NOMO-1 treated with dmso at 0.1 percent for 144 hours (cell line): ENCODE measurements around the gene RAP1A.

Source experiments
- DNase-seq: peaks from one replicate; lab custom pipeline; 2025; ENCODE audit not compliant: unreplicated experiment; lab: John Stamatoyannopoulos, UW

RAP1A gene

DNA sequence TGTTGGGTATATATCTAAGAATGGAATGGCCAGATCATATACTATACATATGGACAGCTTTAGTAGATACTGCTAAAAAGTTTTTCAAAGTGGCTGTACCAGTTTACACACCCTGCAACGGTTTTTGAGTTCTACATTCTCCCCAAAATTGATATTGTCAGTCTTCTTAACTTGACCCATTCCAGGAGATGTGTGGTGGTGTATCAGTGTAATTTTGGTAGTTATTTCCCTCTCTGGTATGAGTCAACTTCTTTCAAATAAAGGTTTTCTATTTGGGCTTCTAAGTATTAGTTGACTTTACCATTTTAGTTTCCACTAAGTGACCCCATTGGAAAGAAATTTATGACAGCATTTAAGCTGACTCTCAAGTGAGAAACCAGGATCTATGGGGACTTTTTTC is 90.4 kb downstream of the RAP1A start:
- no peak for DNase-seq

DNA sequence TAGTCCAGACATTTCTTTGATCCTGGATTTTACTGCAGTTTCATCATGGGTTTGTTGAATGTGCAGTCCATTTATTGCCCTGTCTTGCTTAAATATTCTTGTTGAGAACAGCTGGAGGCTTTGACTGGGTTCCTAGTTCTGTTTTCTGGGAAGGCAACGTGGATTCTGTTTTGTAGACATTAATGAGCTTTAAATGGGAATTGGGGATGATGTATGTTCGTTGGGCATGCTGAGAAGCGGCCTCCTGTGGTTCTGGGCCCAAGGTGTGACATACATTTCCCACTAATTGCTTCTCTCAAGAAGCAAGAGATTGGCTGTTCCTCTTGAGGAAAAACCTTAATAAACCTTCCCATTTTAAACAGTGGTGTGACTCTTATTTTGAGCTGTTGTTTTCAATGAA is 96.7 kb downstream of the RAP1A start:
- DNase-seq, result no peak

DNA sequence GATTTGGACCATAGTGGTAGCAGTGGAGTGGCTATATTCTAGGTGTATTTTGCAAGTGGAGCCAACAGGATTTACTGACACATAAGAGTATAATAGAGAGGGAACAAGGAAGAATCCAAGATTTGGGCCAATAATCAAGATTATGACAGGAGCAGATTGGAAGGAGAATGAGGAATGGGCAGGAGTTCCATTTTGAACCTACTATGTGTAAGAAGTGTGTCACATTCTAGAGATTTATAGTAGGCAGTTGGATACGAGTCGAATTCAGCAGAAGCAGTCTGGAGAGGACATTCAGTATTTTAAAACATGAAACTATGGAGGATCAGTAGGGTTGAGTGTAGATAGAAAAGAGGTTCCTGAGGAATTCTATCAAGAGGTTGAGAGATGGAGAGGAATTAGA is 97.9 kb downstream of the RAP1A start:
- DNase-seq, result no peak

DNA sequence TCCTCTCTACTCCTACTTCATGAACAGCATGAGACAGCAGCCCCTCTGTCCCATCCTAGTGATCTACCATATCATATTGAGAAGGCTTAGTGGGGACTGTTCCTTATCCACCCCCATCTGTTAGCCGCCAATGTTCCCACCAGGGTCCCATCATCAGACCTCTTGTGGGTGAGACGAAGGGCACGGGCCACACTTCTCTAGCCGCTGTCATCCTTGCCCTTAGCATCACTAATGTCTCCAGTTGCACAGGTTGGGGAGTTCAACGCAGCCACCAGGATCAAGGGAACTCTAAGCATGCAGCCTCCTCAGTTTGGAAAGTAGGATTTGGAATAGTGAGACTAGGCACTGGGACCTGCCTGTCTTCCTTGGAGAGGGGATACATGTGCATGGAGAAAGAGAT is 99.5 kb downstream of the RAP1A start:
- DNase-seq, result no peak

DNA sequence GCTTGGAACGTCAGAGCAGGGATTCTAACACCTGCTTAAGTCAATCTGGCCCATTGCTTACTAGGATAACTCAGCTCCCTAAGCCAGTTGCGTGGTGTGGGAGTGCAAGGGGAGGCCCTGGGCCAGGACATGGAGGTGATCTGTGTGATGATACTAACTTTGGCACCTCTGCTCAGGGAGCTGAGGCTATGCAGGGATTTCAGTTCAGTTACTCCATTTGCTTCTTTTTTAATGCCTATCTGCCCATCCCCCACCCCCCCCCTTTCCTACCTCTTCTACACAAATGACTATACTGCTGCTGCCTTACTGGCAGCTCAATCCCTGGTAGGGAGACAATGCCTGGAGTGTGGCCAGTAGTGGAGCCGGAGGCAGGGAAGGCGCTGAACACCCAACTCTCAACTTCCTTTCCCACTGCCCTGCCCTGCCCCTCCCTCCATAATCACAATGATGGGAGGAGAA is 100.1 kb downstream of the RAP1A start:
- no peak for DNase-seq

- no peak for DNase-seq
Measured at GRCh38 chr1:111720274-111720976, 100.8 kb downstream of the RAP1A start.

DNA sequence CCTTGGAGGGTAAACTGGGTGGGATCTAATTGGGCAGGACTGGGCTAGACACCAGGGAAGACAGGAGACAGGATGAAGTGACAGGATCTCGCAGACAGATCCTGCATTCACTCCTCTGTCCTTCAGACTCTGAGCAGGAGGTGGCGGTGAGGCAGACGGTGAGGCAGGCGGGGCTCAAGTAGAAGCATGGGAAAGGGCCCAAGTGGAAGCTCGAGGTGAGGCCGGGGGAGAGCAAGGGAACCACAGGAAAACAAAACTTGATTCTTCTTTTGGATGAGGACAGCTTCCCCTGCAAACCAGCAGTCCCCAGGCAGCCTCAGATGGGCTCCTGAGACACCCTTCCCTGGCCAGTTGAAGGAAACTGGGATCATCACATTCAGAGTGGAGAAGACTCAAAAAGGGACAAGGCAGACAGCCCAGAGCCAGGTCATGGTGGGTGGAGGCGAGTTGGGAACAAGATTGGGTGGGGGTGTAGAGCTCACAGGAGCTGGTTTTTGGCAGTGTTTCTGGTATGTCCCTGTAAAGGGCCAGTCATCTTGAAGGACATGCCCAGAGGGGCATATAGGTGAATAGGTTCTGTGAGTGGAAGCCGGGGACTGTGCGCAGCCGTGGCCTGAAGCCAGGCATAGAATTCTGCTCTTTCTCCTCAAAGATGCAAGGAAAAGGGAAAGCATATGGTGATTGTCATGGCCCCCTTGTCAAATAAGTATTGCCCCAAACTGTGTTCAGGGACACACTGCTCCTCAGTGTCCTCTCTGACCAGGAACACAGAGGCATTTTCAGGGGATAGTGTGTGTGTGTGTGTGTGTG is 101.6 kb downstream of the RAP1A start:
- DNase-seq, result no peak

DNA sequence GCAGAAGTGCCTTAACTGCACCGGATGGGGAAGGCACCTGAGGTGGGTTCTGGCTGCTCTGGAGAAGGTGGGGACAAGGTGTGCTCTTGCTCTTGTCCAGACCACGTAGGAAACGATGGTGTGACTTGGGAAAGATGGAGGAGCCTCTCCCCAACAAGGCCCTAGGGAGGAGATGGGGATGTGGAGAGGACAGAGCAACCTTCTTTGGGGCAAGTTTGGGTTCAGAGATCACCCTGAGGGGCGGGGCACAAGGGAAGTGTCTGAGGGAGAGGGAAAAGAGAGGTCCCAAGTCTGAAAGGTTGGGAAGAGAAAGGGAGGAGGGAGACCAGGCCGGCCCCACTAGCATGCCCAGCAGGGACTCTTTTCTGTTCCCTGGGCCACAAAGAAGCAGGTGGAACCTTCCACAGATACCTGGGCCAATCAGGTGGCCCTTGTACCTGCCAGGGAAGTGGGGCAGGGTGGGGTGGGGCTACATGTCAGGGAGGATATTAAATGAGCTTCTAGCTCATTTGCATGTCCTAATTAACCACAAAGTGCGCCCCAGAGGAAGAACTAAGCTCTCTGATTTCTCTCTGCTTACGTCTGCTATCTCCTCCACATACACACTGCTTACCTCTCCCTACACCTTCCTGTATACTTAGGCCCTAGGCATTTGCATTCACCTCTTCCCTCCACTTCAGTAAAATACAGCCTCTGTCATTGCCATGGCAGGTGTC is 103.7 kb downstream of the RAP1A start:
- no peak for DNase-seq

DNA sequence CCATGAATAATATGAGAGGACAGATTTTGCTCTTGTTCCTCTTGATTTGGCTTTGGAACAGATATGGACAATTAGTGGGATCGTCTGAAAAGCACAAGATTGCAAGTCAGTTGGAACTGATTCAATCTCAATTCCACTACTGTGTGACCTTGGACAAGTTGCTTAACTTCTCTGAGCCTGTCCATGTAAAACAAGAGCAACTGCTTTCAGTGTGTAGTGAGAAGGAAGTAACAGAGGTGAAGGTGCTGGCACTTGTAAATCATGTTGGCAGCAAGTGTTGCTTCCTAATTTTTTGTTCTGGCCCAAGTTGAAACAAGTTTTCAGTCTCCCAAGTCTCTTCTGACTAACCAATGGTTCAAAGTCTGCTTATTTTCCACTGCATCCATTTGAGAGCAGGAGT is 104.3 kb downstream of the RAP1A start:
- DNase-seq, result no peak

DNA sequence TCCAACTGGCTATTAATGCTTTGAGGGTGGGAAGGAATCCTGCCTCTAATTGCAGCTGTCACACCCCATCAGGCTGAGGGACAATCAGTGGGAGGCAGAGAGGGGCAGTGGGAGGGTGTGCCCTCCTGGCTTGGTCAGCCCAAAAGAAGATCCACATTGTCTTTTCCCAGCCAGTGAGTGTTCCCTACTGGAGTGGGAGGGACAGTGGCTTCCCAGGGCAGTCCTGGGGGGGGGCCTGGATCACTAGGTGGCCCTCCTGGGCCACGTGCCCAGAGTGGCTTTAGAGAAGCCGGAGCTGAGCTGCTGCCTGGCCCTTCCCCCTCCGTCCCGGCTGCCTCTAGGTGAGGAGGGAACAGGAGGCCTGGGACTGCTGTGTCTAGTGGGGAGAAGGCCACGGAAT is 105.6 kb downstream of the RAP1A start:
- no peak for DNase-seq

GRCh38 chr1:111727056-111727455 is 107.5 kb downstream of the RAP1A start:
- no peak for DNase-seq

- no peak for DNase-seq
Measured at GRCh38 chr1:111729271-111729921, 109.8 kb downstream of the RAP1A start.

DNA sequence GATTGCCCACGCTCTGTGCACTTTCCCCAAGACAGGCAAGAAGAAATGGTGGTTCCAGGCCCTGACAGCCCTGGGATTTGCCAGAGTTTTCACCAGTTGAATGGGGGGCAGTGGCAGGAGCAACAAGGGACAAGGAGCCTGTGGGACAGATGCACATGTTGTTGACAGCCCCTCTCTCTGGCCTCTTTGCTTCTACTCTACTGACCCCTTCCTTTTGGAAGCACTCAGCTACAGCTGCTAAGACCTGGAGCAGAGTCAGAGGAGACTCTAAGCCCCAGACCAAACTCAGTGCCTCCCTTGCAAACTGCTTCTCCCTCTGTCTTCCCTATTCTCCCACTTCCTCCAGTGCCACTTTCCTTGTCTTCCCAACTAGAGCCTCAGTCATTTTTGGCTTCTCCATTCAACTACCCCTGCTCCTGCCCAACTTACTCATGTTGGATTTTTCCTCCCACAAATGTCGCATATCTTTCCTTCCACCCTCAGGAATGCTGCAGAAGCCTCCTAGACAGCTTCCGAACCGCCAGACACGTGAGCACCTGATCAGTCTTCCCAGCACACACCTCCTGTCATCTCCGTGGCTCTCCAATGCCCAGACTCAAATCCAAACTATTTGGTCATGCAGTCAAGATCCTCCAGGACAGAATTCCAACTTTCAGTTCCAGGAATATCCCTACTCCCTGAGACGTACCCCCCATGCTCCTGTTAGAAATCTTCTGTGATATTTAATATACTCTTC is 110.5 kb downstream of the RAP1A start:
- DNase-seq, result no peak

DNA sequence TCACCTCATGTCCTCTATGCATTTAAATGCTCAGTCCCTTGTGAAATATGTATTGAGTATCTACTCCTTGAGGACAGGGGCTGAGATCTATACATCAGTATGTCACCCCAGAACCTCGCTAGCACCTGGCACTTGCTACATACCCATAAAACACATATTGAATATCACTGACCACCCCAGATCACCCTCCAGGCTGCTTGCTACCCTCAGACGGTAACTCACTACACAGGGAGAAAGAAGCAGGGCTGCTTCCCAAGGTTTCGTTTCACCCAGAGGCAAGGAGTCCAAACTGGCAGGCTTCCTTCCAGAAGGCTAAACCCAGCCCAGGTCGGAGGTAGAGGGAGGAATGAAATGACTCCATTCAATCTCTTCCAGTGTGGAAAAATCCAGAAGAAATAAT is 111.1 kb downstream of the RAP1A start:
- no peak for DNase-seq

- DNase-seq, result no peak
Measured at GRCh38 chr1:111731956-111732355, 112.4 kb downstream of the RAP1A start.

GRCh38 chr1:111732718-111733117 is 113.1 kb downstream of the RAP1A start:
- DNase-seq, result no peak

- peak; percentile 79 for DNase-seq
Measured at GRCh38 chr1:111733183-111733991, 113.8 kb downstream of the RAP1A start.

GRCh38 chr1:111733992-111734341 is 114.4 kb downstream of the RAP1A start:
- DNase-seq, result peak; percentile 30

DNA sequence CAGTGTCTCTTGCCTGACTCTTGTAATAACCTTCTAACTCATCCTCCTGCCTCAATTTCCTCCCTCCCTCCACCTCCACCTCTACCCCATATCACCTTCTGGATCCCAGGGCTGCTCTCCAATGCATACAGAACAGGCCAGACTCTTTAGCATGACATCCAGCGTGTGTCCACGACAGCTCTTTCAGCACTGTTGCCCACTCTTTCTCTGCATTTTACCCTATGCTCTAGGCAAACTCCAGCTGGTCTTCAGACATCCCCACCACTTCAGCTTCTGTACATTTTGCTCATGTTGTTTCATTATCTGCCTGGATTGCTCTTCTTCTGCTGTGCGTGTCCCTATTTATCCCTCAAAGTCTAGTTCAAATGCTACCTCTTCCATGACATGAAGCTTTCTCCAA is 114.8 kb downstream of the RAP1A start:
- DNase-seq, result no peak

- DNase-seq, result no peak
Measured at GRCh38 chr1:111734856-111735255, 115.3 kb downstream of the RAP1A start.
